ENCODE data around the gene AHNAK.
"Not testable (repeated sequence)": the region's sequence is repeated elsewhere in the genome, so short reads cannot be mapped to it uniquely, and the experiment has no call there.

AHNAK gene

GRCh38 chr11:62500650-62501030 is 46.0 kb downstream of the AHNAK start:
- no peak for DNase-seq (ENCODE audit: low read depth)
- no peak overlapping the region for H3K4me3 ChIP-seq (ENCODE audit: low read length)
- no peak for TF ChIP-seq CTCF (conservative IDR thresholded peaks at IDR 0.05; ENCODE audit: low read depth, low read length)

- no peak for TF ChIP-seq CTCF (conservative IDR thresholded peaks at IDR 0.05; ENCODE audit: low read depth, low read length)
- no peak for DNase-seq (ENCODE audit: low read depth)
- H3K4me3 ChIP-seq (ENCODE audit: low read length): no peak overlapping the region
These were observed 46.5 kb downstream of the AHNAK start for GRCh38 chr11:62499944-62500649.

- H3K4me3 ChIP-seq (ENCODE audit: low read length); DNase-seq (ENCODE audit: low read depth): not testable (repeated sequence)
These were observed 47.2 kb downstream of the AHNAK start for GRCh38 chr11:62499311-62499943.

GRCh38 chr11:62498492-62499286 is 47.9 kb downstream of the AHNAK start:
- no peak overlapping the region for H3K4me3 ChIP-seq (ENCODE audit: low read length)
- DNase-seq (ENCODE audit: low read depth): no peak
- no peak for TF ChIP-seq CTCF (conservative IDR thresholded peaks at IDR 0.05; ENCODE audit: low read depth, low read length)

GRCh38 chr11:62498031-62498430 is 48.6 kb downstream of the AHNAK start:
- no peak overlapping the region for H3K4me3 ChIP-seq (ENCODE audit: low read length)
- TF ChIP-seq CTCF (conservative IDR thresholded peaks at IDR 0.05; ENCODE audit: low read depth, low read length): no peak
- no peak for DNase-seq (ENCODE audit: low read depth)

GRCh38 chr11:62497132-62497801 is 49.3 kb downstream of the AHNAK start:
- no peak overlapping the region for H3K4me3 ChIP-seq (ENCODE audit: low read length)
- DNase-seq (ENCODE audit: low read depth): no peak
- TF ChIP-seq CTCF (conservative IDR thresholded peaks at IDR 0.05; ENCODE audit: low read depth, low read length): peak; percentile 38

- DNase-seq (ENCODE audit: low read depth): no peak
- no peak for TF ChIP-seq CTCF (conservative IDR thresholded peaks at IDR 0.05; ENCODE audit: low read depth, low read length)
- no peak overlapping the region for H3K4me3 ChIP-seq (ENCODE audit: low read length)
These were observed 49.9 kb downstream of the AHNAK start for GRCh38 chr11:62496676-62497075.

Measured in retinal pigment epithelial cell (primary cell).